Neural crest cell (in vitro differentiated cells): ENCODE results near the gene LRP3. TPM values are rescaled to one million over a fixed set of nuclear protein-coding genes. Genes with fewer than 3 reads are reported as not detected.

Experiments
- DNase-seq: peaks from one replicate; pipeline ENCODE4 v3.0.0; 2021; ENCODE audit warnings: low read depth, mixed read lengths, low spot score
- H3K27ac Mint-ChIP-seq: one replicate; pipeline ENCODE4 v1.8.0; 2021; ENCODE audit warnings: mild to moderate bottlenecking, mixed read lengths; ENCODE audit not compliant: unreplicated experiment
- H3K27me3 Mint-ChIP-seq: 2 replicates; pipeline ENCODE4 v1.8.0; 2021; ENCODE audit warnings: low read depth, mild to moderate bottlenecking, mixed read lengths
- H3K36me3 Mint-ChIP-seq: 2 replicates; pipeline ENCODE4 v1.8.0; 2021; ENCODE audit warnings: low read depth, mild to moderate bottlenecking, mixed read lengths
- H3K4me1 Mint-ChIP-seq: 2 replicates; pipeline ENCODE4 v1.8.0; 2021; ENCODE audit warnings: mixed read lengths
- H3K4me3 Mint-ChIP-seq: one replicate; pipeline ENCODE4 v1.8.0; 2021; ENCODE audit warnings: mild to moderate bottlenecking, mixed read lengths
- H3K9me3 Mint-ChIP-seq: 2 replicates; pipeline ENCODE4 v1.8.0; 2021; ENCODE audit warnings: mixed read lengths
- CTCF ChIP-seq: fragments of 200-600 bp; sonication (generic); conservative IDR thresholded peaks from 2 replicates; pipeline ENCODE4 v1.5.0; 2021; ENCODE audit warnings: antibody characterized with exemption, mild to moderate bottlenecking
- total RNA-seq: library from RNA; stranded (reverse); gene quantifications from 2 replicates; pipeline ENCODE4 v1.2.1, GENCODE V29; 2021

The LRP3 gene
- total RNA-seq, 1 donor from 2014 or later: 85.6 TPM

- no peak overlapping the region for H3K27ac Mint-ChIP-seq
- H3K4me3 Mint-ChIP-seq: no peak overlapping the region
- H3K27me3 Mint-ChIP-seq: peaks cover 3% of the 10 kb centered on the region
- DNase-seq: no peak
- H3K4me1 Mint-ChIP-seq: no peaks in the 10 kb centered on the region
- H3K9me3 Mint-ChIP-seq: no peaks in the 10 kb centered on the region
- no peaks in the 10 kb centered on the region for H3K36me3 Mint-ChIP-seq
- TF ChIP-seq CTCF: no peak
Measured at GRCh38 chr19:33247441-33247819, 53.3 kb downstream of the LRP3 start.

- peak overlapping the region; percentile 71 for H3K27ac Mint-ChIP-seq
- no peak overlapping the region for H3K4me3 Mint-ChIP-seq
- TF ChIP-seq CTCF: no peak
- no peaks in the 10 kb centered on the region for H3K4me1 Mint-ChIP-seq
- H3K36me3 Mint-ChIP-seq: no peaks in the 10 kb centered on the region
- DNase-seq: no peak
- peaks cover 3% of the 10 kb centered on the region for H3K27me3 Mint-ChIP-seq
- H3K9me3 Mint-ChIP-seq: no peaks in the 10 kb centered on the region
Measured at GRCh38 chr19:33248104-33248503, 54.0 kb downstream of the LRP3 start.

GRCh38 chr19:33248553-33248953, 54.4 kb downstream of the LRP3 start:
- DNase-seq: no peak
- H3K36me3 Mint-ChIP-seq: no peaks in the 10 kb centered on the region
- H3K27me3 Mint-ChIP-seq: peaks cover 3% of the 10 kb centered on the region
- no peak overlapping the region for H3K27ac Mint-ChIP-seq
- H3K4me3 Mint-ChIP-seq: no peak overlapping the region
- H3K4me1 Mint-ChIP-seq: no peaks in the 10 kb centered on the region
- TF ChIP-seq CTCF: no peak
- H3K9me3 Mint-ChIP-seq: no peaks in the 10 kb centered on the region

GRCh38 chr19:33248954-33249613, 55.0 kb downstream of the LRP3 start:
- Mint-ChIP-seq H3K36me3 (no peaks in the 10 kb centered on the region), H3K27me3 (peaks cover 3% of the 10 kb centered on the region), H3K9me3 (no peaks in the 10 kb centered on the region), H3K4me3 (no peak overlapping the region), H3K4me1 (no peaks in the 10 kb centered on the region), H3K27ac (no peak overlapping the region)
- no peak for DNase-seq
- no peak for TF ChIP-seq CTCF

GRCh38 chr19:33249740-33250366, 55.7 kb downstream of the LRP3 start:
- no peak overlapping the region for H3K4me3 Mint-ChIP-seq
- H3K9me3 Mint-ChIP-seq: no peaks in the 10 kb centered on the region
- no peak for DNase-seq
- H3K36me3 Mint-ChIP-seq: no peaks in the 10 kb centered on the region
- peaks cover under 1% of the 10 kb centered on the region for H3K27me3 Mint-ChIP-seq
- no peak for TF ChIP-seq CTCF
- H3K4me1 Mint-ChIP-seq: no peaks in the 10 kb centered on the region
- H3K27ac Mint-ChIP-seq: no peak overlapping the region
